Activated T-cell treated with anti-CD3 and anti-CD28 coated beads, Interleukin-2, amount 50 U/mL, for 1 hour (primary cell): ENCODE data around the gene MOK.

Source experiments
- DNase-seq: peaks from one replicate; pipeline ENCODE4 v3.0.0-alpha.2; 2020

The MOK gene

DNA sequence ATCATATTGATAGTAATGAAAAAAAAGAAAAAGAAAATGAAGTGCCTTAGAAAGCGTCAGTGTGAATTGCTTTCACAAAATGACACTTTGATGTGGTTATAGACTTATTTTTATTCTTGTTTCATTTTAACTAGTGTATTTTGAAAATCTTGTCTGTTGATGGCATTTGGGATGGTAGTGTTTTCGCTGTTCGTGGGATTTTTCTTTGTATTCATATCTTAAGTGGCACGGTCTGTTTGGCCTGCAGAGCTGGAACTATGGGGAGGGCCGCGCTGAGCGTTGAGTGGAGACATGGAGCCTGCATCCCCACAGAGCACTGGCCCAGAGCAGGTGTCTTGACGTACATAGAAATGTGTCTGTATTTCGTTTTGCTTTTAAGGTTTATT, 103.6 kb downstream of the MOK start:
- DNase-seq, result no peak

DNA sequence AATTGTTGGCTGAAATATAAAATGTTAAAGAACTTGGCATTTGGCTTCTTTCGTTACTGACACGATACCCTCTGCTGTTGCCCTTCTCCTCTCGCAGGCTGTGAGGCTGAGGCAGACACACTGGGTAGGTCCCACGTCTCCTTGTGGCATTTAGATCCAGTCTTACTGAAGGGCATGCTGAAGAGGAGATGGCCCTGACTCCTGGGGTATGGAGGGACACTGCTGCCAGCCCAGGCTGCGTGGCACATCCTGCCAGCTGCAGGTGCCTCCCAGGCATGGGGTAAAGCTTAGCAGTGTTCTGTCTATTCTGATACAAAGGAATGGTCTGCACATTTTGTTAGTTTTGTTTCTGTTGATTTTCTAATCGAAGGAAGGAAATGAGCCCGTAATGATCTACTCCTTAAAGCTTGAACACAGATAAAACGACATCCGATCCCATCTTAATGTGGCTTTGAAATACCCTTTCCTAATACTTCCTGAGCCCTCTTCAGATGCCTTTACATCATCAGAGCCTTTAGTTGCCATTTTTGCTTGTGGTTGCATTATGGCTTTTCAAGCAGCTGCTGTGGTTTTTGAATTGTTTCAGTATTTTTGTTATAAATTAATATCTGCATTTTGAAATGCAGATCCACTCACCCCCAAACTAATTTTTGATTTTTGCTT, 104.1 kb downstream of the MOK start:
- DNase-seq, result no peak

DNA sequence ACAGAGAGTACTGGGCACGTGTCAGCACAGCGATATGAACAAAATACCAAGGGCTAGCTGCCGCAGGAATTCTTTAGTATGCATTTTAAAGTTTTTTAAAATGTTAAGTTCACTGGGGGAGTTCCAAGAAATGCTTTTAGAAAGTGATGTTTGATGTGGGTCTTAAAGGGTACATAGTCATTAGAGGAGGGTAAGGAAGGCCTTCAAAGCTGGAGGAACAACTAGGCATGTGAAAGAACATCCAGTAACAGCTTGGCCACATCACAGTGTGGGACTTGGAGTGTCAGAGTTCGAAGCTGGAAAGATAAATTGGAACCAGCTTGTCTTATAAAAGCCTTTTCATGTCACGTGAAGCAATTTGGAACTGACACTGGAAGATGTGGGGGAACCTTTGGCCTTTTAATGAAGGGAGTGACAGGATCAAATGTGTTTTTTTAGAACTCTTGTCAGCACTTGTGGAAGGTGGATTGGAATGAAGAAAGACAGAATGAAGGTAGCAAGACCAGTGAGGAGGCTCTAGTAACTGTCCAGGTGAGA, 107.6 kb downstream of the MOK start:
- no peak for DNase-seq

DNA sequence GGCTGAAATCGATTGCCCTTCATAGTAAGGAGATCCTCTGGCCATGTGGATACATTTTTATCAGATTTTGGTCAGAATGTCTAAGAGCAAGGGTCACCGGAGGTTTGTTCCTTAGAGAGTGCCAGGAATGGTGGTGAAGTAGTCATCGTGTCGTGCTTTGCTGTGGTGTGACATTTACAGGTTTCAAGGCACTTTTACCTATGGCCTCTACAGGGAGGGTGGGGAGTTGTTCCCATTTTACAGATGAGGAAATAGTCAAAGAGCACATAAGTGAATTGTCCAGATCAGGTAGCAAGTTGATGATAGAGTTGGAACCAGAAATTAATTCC, 108.1 kb downstream of the MOK start:
- no peak for DNase-seq

GRCh38 chr14:102196039-102196901, 108.7 kb downstream of the MOK start:
- DNase-seq, result no peak

DNA sequence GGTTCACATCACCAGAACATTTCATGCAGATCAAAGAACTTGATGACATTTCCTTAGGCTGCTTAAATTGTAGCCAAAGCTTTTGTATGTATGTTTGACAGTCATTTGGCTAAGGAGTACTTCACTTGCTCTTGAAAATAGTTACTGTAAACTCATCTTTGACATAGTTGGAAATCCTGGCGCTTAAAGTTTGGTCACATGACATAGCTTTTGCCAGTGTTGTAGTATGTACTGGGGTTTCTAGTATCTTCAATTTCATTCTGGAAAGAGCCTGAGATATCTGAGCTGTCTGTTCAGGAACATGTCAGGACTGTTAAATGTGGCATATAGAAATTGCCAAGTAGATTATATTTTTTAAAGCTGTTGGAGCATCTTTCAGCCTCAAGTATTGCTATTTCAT, 109.5 kb downstream of the MOK start:
- DNase-seq, result no peak

DNA sequence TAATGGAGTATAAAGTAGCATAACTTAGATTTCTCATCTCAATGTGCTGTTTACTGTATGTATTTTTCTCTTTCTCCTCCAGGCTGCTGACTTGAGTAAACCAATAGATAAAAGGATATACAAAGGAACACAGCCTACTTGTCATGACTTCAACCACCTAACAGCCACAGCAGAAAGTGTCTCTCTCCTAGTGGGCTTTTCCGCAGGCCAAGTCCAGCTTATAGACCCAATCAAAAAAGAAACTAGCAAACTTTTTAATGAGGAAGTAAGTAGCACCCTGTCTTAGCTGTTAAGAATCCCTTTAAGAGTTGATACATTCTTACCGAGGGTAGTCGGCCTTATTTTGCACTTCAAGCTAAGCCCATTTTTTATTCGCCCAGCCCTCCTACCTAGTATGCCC, 110.1 kb downstream of the MOK start:
- DNase-seq, result no peak

- no peak for DNase-seq
Measured at GRCh38 chr14:102192840-102193502, 112.0 kb downstream of the MOK start.

- no peak for DNase-seq
Measured at GRCh38 chr14:102189874-102190273, 115.1 kb downstream of the MOK start.

DNA sequence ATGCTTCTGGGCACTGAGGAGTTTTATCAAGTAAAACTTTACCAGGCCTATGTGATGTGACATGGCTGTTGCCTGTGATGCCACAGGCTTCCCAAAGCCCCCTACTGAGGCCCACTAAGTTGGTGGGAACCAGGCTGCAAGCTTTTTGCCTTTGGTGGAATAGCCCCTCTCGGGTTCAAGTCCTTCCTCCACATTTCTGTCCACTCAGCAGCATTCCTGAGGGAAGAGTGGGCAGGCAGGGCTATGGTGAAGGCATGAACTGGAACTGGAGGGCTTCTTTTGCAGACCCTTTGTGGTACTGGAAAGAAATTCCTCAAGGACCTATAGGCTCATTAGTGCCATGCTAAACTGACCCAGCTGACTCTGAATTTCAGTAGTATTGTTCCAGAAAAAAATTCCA, 116.8 kb downstream of the MOK start:
- no peak for DNase-seq

- DNase-seq, result no peak
Measured at GRCh38 chr14:102187568-102188001, 117.4 kb downstream of the MOK start.

GRCh38 chr14:102187044-102187443, 117.9 kb downstream of the MOK start:
- no peak for DNase-seq

- no peak for DNase-seq
Measured at GRCh38 chr14:102185360-102185759, 119.6 kb downstream of the MOK start.

GRCh38 chr14:102184316-102185035, 120.5 kb downstream of the MOK start:
- DNase-seq, result no peak

DNA sequence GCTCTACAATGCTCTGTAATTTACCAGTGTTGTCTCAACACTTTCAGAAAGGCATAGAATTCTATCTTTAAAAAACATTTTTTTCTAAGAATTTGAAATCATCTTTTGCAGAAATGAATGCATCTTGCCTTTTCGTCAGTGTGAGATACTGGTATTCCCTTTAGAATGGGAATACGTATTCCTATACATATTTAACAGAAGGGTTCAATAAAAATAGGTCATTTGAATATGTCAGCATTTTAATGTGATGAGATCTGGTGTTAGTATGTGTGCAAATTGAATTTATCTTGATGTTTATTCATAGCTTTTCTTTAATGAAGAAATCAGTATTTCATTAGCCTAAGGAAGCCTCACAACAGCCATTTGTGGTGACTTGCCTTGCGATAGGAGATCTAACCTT, 121.1 kb downstream of the MOK start:
- no peak for DNase-seq

- no peak for DNase-seq
Measured at GRCh38 chr14:102182936-102183619, 121.9 kb downstream of the MOK start.

DNA sequence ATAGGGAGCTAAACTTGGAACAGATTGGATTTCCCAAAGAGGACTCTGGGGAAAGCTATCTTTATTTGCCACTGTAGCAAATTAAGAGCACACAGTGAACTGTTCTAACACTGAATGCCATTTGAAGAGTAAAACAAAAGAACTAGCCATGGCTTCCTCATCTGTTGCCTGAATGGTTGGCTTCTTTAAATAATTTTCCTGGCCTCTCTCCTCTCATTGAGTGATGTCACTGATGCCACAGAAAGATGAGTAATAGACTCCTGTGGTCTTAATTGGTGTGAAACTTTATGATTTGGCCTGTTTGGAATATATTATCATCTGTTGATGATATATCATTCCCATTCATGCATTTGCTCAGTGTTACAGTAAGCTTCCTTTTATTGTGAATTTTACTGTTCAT, 122.8 kb downstream of the MOK start:
- no peak for DNase-seq

- DNase-seq, result no peak
Measured at GRCh38 chr14:102181187-102181586, 123.8 kb downstream of the MOK start.

DNA sequence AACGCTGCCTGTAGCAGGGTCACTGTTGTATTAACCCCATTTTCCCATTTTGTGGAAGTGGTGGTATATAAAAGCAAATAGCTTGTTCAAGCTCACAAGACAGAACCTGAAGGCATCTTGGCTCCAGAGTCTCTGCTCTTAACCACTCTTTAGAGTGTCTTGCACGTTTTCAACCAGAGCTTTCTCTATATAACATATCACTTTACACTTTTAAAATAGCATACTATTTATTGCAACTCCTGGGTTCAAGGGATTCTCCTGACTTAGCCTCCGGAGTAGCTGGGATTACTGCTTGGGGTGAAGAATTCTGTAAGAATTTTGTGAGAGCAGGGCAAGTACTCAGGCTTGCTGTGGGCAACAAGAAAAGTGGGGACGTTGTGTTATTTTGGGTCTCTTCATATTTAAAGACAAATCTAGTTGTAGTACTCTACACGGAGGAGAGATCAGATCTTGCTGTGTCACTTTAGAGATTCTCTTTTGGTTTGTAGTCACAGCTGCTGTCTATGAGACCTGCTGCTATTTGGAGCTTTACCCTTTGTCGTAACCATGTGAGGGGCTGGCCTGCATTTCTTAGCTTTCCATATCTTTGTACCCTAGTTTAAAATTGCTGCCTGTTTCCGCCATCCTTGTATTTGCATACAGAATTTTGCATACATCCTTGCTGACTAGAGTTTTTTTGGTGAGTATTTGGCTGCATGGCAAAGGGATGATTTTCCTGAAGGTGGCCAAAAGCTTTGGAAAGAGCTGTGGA, 124.5 kb downstream of the MOK start:
- DNase-seq, result no peak
